Esophagus mucosa (tissue), 1 donor: ENCODE data around the gene SORCS2. TPM values are rescaled to one million over a fixed set of nuclear protein-coding genes. Genes with fewer than 3 reads are reported as not detected.
A peak's percentile ranks its signal among the peaks of the same experiment; 100 is the strongest.
"Not testable (repeated sequence)": the region's sequence is repeated elsewhere in the genome, so short reads cannot be mapped to it uniquely, and the experiment has no call there.

Experiments
- ATAC-seq: fragments of 200-7000 bp; cut with Tn5 transposase; one replicate; pipeline ENCODE4 v1.9.1; 2020
- total RNA-seq: library from RNA; stranded (reverse); gene quantifications from one replicate; pipeline ENCODE4 v1.2.4, GENCODE V29; 2023
- donor health status: DM: yes; HTN: yes; CAD: no.

The SORCS2 gene
- total RNA-seq, 1 donor from 2014 or later = 5.0 TPM

DNA sequence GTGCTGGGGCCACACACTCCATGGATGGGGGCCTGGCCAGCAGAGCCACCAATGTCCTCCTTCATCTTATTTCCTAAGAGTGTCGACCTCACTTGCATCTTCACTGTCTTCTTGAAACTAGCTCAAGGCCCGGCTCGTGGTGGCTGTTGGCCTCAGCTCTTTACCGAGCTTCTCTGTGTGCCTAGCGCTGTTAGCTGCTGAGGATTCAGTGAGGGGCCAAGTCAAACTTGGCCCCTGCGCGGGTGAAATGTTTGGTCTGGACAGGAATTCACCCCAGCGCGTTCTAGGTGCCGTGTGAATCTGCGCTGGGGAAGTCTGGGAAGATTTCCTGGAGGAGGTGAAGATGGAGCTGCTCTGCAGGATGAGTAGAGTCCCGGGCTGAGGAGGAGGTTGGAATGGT lies 8.5 kb downstream of the SORCS2 start:
- no peak for ATAC-seq

DNA sequence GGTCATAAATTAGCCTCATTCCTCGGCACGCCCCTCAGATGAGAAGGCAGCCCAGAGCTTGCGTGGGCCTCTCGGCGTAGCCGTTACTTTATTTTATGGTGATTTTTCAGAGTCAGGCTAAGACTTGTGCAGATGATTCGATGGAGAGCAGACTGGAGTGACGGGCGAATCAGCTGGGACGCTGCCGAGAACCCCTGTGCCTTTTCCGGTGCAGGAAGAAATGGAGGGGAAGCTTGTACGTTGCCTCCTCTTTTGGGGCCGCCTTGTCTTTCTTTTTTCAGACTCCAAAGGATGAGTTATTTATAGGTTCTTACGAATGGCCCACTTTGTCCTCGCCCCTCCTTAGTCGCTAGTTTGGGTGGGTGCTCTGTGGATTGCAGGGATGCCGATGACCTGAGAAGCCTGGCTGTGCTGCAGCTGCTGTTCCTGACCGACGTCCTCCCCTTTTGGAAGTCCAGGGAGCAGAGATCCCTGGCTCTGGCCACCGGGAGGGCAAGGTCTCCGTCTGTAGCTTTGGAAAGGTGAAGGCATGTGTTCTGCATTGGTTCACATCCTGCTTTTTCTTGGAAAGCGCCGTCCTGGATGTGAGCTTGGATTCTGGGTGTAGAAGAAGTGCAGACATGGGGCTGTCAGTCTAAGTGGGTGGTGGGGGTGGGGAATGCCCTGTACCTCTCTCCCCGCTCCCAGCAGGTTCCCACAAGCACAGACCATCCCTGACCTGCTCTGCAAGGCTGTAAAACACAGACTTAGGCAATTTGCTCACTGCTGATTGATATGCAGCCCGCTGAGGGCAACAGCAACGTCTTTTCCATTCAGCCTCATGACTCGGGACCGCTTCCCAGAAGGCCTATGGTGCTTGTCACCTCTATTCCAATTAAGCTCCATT lies 9.3 kb downstream of the SORCS2 start:
- no peak for ATAC-seq

DNA sequence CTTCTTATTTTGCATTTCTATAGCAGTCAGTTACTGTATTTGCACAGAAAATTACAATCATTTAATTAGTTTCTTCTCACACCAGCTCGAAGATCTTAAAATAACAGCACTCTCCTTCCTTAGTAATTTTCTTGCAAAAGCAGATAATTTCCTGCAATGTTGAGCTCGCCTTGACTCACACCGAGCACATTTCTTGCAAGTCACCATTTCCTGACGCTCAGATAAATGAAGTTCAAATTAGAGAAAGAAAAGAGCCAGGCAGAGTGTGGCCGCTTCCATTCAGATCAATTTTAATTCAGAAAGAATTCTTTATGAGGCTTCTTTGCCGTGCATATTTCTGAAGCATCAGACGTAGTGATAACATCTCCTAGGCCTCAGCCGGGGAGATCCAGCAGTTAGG lies 10.1 kb downstream of the SORCS2 start:
- no peak for ATAC-seq

DNA sequence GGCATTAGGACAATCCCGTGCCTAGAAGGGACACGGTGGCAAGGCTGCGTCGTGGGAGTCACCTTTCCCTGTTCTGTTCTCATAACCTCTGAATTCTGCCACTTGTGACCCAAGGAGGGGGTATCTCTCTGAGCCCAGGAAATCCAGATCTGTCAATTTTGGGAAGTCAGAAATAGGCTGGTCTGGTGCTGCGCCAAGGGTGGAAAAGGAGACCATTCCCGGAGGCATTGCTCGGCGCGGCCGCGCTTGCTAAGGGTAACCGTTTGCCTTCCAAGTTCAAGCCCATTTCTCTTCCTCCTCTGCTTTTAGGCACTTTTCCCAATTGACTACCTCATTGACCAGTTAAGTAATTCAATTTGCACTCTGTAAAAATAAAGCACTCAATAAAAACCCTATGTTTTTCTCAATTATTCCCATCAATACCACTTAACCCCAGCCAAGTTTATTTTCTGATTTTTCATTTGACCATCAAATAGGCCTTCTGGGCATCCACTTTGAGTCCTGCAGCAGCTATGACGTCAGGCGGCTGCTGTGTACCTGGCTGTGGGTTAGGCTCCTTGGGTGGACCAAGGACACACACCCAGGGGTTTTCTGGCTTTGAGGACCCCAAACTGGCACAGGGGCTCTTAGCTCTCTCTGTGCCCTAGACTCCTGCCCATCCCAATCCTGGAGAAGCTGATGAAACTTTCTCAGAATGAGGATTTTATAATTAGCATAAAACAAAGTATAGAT lies 12.5 kb downstream of the SORCS2 start:
- ATAC-seq = no peak

DNA sequence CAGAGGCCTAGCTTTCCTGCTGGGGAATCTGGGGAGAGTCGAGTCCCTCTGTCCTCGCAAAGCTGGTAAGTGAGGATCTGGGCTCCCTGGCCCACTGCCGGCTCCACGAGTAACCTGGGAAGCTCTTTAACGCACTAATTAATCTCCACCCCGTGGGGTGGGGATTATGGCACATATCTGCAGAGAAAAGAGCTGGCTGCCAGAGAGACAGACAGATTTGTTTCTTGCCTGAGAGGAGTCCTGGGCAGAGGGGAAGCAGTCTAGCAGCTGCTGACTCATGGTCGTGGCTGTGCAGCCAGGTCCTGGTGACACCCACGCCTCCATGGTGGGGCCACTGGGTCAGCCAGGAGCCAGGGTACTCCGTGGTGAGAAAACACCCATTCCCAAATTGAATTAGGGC lies 14.0 kb downstream of the SORCS2 start:
- peak; percentile 49 for ATAC-seq

DNA sequence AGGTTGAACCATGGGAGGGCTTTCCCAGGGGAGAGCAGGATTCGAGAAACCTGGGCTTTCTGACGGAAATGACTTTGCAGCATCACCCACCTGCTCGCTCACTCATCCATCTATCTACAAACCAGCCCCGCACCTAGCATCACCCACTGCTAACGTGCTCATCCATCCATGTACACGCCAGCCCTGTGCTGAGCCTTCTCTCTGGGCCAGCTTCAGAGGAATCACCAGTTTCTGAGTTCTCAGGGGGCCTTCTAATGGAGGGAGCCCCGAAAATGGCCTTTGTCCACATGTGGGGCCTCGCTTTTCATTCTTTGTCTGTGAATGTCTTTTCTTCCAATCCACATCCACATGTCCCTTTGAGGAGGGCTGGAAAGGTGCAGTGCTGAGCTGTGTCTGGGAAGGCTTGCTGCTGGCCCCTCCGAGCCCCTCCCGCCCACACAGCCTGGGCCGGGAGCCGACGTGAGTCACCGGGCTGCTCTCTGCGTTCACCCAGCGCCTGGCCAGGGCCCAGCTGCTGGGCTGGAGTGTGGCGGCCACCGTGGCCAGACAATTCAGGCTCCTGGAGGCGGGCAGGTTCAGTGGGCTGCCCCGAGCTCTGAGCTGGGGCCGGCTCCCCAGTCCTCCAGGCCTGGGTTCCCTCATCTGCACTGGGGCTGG lies 14.7 kb downstream of the SORCS2 start:
- peak; percentile 73 for ATAC-seq

DNA sequence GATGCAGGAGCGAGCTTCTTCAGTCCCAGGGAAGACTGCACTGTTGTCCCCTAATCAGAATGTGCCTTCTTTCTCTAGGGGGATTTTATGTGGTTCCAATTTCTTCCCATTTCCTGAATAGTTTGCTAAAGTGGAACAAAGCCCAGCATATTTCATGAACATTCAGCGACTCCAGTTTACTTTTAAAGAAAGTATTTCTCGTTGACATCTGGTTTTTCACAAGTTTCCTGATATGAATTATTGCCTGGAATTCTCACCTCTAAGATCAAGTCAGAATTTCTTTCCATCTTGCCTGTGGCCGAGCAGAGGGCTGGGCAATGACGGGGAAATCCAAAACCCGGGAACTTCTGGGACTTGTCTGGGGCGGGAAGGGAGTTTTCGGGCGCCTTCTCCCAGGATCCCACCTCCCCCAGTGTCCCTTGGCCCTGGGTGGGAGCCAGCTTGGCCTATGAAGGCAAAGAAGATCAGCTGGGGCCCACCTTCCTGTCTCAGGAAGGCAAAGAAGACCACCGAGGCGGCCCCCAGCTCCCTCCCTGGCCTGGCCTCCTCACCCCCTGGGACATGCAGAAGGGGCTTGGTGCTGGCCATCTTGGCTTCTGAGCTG lies 15.4 kb downstream of the SORCS2 start:
- ATAC-seq = no peak

DNA sequence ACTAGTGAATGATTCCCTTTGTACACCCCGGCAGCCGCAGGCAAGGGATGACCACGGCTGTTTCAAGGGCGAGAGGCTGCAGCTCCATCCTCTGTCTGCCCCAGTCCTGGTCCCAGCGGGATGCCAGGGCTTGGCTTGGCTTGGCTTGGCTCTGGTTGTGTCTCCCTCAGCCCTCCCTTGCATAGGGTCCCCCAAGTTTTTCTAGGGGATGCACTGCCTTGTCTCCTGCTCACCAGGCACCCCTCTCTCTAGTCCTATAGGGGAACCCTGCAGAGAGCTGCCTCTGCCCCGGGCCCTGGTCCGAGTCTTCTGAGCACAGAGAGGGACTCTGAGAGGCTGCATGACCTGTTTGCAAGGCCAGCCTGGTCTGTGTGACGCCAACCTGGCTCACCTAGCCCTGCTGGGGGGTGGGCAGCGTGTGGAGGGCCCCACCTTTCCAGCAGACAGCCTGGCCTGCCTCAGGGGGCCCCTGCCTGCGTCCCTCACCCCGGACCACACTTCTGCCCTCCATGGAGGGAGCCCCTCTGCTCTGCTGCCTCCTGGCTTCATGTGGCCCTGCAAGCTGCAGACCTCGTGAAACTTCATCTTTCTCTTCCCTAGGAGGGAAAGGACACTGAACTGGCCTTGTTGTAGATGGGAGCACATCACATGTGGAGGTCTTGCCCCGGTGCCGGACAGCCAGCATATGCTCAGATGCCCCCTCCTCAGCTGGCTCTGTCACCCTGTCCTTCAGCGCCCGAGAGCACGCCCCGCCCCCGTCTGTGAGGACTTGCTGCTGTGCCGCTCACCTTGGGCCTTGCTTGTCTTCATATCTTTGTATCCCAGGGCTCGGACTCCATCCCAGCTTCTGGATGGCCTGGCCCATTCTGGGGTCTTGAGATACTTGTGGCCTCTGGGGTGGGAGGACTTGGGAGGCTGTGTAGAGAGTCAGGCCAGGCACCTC lies 16.4 kb downstream of the SORCS2 start:
- no peak for ATAC-seq

DNA sequence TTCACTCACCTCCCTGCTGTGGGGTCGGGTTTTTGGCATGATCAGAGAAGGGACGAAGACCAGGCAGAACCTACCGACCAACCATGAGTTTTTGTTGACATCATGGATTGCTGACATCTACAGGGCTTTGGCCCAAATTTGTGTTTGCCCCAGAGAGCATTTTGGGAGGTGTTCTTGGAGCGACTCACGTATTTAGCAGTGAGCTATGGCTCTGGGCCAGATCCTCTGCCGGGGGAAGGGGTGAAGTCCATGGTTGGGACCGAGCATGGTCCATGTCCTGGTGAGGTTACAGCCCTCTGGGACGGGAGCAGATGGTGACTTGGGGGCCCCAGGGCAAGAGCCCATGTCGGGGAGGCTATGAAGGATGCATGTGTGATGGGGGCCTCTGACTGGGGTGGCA lies 17.4 kb downstream of the SORCS2 start:
- ATAC-seq = no peak

DNA sequence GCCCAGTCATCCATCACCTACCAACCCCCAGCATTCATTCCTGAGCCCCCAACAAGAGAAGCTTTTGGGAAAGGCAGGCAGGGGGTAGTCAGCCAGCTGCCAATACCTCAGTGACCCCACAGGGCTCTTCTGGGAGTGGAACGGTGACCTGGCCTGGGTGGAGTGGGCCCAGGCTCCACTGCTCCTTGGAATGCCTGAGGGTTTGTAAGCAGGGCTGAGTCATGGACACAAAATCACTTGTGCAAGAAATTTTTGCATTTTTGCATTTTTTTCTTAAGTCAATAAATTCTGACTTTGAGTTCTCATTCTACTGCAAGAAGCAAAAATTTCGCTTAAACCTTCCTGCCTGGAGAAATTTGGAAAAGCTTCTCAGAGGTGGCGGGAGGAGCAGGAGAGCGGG lies 18.5 kb downstream of the SORCS2 start:
- peak; percentile 31 for ATAC-seq

DNA sequence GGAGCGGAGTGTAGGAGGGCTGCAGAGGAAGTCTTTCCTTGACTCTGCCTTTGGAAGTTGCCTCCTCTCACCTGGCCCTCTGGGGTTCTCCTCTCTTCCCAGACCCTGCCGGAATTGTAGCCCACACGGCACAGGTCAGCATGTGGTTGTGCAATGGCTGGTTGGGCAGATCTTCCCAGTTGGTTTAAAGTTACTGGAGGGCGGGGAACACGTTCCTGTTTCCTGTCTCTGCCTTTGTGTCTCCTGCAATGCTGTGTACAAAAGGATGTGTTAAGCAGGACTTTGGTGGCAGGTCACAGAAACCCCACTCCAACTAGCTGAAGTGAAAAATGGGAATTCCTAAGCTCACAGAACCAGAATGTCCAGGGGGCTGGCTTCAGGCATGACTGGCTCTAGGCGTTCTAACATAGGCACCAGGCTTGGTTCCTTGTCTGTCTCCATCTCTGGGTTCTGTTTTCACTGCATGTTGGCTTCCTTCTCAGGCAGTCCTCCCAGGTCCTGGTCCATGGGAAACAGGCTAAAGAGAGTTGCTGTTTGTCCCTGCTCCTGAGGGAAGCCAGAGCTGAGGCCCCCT lies 19.9 kb downstream of the SORCS2 start:
- no peak for ATAC-seq

DNA sequence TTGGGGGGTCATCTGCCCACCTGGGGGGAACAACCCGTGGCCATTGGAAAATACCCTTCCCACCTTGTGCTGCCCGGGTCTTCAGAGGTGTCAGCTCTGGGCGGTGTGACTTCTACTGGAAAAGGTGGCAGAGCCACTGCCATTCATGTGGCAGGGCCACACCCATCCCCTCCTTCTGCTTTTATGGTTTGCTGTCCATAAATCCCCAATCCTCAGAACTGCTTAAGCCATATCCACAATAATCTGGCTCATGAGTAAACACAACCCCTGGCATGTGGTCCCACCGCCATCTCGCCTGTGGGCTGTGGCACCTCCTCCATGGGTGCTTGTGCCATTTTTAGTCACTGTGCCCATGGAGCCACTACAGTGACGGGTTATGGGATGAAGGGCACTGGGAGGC lies 20.6 kb downstream of the SORCS2 start:
- no peak for ATAC-seq

DNA sequence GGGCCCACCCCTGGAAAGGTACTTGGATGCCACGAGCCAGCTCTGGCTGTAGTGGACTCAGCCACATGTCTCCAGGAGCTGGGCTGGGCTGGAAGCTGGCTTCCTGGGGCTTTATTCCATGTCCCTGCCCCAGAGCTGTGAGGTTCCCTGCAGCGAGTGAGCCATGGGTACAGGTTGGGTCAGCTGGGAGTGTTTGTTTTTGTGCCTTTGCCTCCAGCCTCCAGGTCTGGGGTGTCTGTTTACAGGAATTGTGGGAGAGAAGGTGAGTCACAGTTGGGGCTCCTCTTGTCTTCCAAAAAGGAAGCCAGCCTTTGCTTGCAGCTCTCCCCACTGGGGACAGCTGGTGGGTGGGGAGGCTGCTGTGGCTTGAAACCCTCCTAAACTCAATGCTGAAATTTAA lies 21.5 kb downstream of the SORCS2 start:
- peak; percentile 79 for ATAC-seq

DNA sequence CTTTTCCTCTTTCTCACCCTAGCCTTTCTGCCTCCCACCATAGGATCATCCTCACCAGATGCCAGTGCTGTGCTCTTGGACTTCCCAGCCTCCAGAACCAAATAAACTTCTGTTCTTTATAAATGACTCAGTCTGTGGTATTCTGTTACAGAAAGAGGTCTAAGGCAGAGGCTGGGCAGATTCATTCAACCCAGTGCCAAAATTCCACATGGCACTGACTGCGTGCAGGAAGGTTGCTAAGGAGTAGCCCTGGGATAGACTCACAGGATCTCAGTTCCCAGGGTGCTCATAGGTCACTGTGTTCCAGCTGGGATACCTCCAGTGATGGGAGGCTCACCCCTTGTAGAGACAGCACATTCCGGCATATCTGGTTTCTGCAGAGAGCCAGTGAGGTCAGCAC lies 22.0 kb downstream of the SORCS2 start:
- ATAC-seq = peak; percentile 66

DNA sequence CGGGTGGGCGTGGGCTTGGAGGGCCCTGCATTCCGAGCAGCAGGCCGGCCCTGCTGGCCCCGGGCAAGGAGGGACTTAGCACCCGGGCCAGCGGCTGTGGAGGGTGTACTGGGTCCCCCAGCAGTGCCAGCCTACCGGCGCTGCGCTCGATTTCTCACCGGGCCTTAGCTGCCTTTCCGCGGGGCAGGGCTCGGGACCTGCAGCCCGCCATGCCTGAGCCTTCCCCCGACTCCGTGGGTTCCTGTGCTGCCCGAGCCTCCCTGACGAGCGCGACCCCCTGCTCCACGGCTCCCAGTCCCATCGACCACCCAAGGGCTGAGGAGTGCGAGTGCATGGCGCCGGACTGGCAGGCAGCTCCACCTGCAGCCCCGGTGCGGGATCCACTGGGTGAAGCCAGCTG lies 22.8 kb downstream of the SORCS2 start:
- not testable (repeated sequence) for ATAC-seq

DNA sequence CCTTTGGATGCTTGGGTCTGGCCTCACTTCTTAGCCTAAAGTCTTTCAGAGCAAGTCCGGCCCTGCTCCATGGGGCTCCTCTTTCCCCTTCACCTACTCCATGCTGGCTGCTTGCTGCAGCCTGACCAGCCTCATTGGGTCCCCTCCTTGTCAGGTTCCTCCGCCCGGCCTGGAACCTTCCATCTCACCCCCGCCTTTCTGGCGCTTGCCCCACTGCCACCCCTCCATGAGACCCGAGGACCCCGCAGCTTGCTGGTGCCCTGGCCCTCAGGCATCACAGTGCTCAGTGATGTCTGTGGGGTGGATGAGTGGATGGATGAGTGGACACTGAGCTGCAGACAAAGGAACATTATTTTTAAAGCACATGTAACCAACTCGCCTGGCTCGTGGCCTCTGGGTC lies 24.7 kb downstream of the SORCS2 start:
- no peak for ATAC-seq

DNA sequence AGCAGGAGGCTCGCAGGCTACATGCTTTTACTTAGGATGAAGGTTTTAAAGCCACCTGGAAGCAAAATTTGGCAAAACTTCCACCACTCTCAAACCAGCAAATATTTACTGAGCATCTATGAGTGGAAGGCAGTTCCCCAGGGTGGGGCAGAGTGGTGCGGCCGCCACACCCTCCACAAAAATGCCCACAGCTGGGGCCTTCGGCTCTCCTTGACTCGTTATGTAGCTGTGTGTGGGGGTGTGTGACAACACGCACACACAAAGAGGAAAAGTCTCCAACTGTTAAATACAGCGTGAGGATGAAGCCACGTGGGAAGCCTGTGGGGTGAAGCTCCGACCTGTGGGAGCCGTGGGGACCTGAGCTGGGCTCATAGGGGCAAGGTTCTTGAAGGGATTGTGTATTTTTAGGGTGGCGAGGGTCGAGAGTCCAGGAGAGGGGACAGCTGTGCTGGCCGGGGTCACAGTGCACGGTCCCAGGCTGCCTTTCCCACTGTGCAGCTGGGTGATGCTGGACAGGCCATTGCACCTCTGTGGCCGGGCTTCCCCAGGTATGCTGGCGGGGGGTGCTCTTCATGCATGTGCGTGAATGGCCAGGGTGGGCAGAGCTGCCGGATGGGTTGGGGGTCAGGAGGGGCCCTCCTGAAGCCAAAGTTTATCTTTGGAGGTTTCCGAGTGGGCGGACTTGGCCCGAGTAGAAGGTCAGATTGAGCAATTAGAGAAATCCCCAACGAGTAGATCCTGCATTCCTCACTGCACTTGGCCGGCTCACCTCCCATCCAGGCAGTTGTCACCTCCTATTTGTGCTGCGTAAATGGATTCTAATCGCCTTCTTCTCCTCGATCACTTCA lies 25.4 kb downstream of the SORCS2 start:
- ATAC-seq = peak; percentile 65

DNA sequence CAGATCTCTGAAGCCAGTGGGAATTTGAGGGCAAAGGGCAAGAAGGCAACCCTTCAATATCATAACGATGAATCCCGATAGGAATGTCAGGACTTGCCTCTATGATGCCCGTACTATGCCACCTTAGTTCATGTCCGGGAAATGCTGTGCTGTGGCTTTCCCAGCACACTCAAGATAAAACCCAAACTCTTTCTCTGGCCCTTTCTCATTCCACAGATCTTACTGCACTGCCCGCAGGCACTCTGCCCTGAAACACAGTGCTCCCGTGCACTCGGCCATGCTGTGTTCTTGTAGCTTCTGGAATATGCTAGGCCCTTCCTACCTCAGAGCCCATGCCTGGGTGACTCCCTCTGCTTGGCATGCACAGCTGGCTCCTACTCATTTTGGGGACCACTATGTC lies 26.3 kb downstream of the SORCS2 start:
- ATAC-seq = no peak

DNA sequence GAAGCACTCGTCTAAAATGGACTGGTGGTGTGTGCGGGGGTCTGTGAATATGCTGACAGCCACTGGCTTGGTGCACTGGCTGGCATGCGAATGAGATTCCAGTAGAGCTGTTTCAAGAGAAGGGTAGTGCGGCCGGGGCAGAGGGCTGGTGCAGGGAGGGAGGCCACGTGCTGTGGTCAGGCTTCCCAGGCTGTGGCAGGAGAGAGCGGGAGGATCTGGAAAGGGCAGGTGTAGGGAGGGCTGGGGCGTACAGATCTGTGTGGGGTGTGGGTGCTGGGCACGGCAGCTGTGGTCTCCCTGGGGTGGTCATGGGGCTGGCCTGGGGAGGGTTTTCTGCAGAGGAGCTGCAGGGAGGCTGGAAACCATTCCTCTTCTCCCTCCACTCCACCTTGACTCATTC lies 30.2 kb downstream of the SORCS2 start:
- no peak for ATAC-seq

DNA sequence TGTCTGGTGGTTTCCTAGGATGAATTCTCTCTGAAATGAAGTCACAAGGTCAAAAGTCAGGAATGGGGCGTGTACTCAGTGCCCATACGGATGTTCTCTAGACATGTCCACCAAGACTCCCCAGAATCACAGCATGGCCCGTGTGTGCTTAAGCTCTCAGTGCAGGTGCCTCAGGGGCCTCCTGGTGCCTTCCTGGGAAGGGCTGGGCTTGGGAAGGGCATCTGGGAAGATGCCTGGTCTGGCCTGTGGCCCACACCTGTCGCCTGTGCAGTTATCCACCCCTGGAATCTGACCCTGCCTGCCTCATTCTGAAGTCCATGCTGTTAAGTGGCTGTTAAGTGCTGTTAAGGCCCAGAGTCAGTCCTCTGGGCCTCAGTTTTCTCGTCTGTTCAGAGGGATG lies 31.2 kb downstream of the SORCS2 start:
- ATAC-seq = no peak

DNA sequence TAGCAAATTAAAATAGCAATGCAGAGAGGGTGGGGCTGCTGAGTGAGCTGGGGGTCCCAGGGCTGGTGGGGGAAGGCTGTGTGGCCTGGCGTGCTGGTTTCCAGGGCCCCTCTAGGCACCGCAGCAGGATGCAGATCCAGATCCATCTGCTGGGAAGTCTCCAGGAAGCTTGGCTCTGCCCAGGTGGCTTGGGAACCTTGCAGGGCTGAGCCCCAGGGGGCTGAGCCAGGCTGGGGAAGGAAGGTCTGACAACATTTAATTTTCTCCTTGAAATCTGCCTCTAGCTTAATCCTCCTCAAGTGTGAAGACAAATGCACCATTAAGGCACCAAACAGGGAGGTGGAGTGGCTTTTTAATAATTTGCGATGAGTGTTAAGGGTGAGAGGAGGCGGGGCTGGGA lies 31.7 kb downstream of the SORCS2 start:
- no peak for ATAC-seq
